ENCODE data around the gene CHPF.

The CHPF gene

DNA sequence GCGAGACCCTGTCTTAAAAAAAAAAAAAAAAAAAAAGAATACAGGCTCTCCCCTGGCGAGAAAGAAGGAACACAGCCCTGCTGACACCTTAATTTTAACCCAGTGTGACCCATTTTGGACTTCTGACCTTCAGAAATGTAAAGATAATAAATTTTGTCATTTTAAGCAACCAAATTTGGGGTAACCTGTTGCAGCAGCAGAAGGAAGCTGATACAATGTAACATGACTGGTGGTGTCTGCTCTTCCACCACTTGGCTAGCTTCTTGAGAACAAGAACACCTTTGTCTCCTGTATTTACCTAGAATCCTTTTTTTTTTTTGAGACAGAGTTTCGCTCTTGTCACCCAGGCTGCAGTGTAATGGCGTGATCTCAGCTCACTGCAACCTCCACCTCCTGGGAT is 47.5 kb upstream of the CHPF start:
- H3K4me3 ChIP-seq (replicated peaks; ENCODE audit: insufficient read depth, low read length): no peak overlapping the region
- H3K27ac ChIP-seq (replicated peaks): no peak overlapping the region
- no peaks in the 10 kb centered on the region for H3K27me3 ChIP-seq (ENCODE audit: insufficient read depth, poor library complexity, severe bottlenecking)
- TF ChIP-seq SPI1 (IDR thresholded peaks at IDR 0.05; ENCODE audit: borderline replicate concordance, low read depth): no peak
- TF ChIP-seq GABPA (IDR thresholded peaks at IDR 0.05; ENCODE audit: low read depth): no peak
- TF ChIP-seq, protein P1, sequence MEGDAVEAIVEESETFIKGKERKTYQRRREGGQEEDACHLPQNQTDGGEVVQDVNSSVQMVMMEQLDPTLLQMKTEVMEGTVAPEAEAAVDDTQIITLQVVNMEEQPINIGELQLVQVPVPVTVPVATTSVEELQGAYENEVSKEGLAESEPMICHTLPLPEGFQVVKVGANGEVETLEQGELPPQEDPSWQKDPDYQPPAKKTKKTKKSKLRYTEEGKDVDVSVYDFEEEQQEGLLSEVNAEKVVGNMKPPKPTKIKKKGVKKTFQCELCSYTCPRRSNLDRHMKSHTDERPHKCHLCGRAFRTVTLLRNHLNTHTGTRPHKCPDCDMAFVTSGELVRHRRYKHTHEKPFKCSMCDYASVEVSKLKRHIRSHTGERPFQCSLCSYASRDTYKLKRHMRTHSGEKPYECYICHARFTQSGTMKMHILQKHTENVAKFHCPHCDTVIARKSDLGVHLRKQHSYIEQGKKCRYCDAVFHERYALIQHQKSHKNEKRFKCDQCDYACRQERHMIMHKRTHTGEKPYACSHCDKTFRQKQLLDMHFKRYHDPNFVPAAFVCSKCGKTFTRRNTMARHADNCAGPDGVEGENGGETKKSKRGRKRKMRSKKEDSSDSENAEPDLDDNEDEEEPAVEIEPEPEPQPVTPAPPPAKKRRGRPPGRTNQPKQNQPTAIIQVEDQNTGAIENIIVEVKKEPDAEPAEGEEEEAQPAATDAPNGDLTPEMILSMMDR (IDR thresholded peaks at IDR 0.05; ENCODE audit: insufficient read depth, low read length): no peak
- TF ChIP-seq, protein P2, sequence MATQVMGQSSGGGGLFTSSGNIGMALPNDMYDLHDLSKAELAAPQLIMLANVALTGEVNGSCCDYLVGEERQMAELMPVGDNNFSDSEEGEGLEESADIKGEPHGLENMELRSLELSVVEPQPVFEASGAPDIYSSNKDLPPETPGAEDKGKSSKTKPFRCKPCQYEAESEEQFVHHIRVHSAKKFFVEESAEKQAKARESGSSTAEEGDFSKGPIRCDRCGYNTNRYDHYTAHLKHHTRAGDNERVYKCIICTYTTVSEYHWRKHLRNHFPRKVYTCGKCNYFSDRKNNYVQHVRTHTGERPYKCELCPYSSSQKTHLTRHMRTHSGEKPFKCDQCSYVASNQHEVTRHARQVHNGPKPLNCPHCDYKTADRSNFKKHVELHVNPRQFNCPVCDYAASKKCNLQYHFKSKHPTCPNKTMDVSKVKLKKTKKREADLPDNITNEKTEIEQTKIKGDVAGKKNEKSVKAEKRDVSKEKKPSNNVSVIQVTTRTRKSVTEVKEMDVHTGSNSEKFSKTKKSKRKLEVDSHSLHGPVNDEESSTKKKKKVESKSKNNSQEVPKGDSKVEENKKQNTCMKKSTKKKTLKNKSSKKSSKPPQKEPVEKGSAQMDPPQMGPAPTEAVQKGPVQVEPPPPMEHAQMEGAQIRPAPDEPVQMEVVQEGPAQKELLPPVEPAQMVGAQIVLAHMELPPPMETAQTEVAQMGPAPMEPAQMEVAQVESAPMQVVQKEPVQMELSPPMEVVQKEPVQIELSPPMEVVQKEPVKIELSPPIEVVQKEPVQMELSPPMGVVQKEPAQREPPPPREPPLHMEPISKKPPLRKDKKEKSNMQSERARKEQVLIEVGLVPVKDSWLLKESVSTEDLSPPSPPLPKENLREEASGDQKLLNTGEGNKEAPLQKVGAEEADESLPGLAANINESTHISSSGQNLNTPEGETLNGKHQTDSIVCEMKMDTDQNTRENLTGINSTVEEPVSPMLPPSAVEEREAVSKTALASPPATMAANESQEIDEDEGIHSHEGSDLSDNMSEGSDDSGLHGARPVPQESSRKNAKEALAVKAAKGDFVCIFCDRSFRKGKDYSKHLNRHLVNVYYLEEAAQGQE (IDR thresholded peaks at IDR 0.05; ENCODE audit: insufficient replicate concordance, low read depth): no peak
- DNase-seq (ENCODE audit: low read depth in 1 of 2, low spot score in 1 of 2): no peak

DNA sequence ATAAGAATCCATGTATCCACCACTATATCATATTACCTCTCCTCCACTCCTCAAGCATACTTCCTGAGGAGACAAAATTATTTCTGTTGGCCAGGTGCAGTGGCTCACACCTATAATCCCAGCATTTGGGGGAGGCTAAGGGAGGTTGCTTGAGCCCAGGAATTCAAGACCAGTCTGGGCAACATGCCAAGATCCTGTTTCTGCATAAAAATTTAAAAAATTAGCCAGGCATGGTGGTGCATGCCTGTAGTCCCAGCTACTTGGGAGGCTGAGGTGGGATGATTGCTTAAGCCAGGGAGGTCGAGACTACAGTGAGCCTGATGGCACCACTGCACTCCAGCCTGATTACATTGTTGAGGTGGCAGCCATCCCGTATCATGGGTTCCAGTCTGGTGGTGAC is 37.7 kb upstream of the CHPF start:
- H3K27me3 ChIP-seq (ENCODE audit: insufficient read depth, poor library complexity, severe bottlenecking): no peaks in the 10 kb centered on the region
- TF ChIP-seq GABPA (IDR thresholded peaks at IDR 0.05; ENCODE audit: low read depth): no peak
- TF ChIP-seq, protein P2 (IDR thresholded peaks at IDR 0.05; ENCODE audit: insufficient replicate concordance, low read depth): no peak
- TF ChIP-seq, protein P1 (IDR thresholded peaks at IDR 0.05; ENCODE audit: insufficient read depth, low read length): no peak
- no peak for TF ChIP-seq POLR2AphosphoS5 (IDR thresholded peaks at IDR 0.05; ENCODE audit: low read depth)
- TF ChIP-seq SPI1 (IDR thresholded peaks at IDR 0.05; ENCODE audit: borderline replicate concordance, low read depth): no peak
- no peak overlapping the region for H3K27ac ChIP-seq (replicated peaks)
- DNase-seq (ENCODE audit: low read depth in 1 of 2, low spot score in 1 of 2): no peak
- H3K4me3 ChIP-seq (replicated peaks; ENCODE audit: insufficient read depth, low read length): no peak overlapping the region

DNA sequence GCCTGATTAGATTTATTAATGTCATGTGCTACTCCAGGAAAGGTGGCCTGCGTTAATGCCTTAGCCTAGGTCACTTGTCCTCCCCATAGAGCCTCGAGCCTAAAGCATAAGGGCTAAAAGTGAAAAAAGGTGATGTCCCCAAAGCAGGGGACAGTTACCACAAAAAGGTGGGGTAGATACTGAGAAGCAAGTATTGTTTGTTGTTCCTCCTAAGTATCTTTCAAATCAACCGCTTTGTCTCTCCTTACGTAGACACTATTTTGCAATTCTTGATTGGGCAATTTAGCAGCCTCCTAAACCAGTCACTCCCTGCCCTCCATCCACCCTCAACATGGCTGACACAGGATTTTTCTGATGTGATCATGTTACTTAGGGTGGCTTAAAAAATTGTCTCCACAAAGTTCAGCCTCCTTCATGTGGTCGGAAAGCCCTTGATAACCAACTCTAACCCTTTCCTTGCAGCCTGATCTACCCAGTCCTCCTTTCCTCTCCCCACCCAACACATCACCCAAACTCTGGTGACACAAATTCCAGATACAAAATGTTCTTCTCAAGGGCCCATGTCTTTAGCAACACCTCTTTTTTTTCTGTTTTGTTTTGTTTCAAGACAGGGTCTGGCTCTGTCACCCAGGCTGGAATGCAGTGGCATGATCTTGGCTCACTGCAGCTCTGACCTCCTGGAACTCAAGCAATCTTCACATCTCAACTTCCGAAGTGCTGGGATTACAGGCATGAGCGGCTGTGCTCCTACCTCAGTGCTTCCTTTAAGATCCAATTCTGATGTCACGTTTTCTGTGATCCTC is 35.4 kb upstream of the CHPF start:
- DNase-seq (ENCODE audit: low read depth in 1 of 2, low spot score in 1 of 2): peak; percentile 80 to 98

More for the DNA sequence above, 35.4 kb upstream of the CHPF start:
- Histone ChIP-seq H3K4me3 (replicated peaks; ENCODE audit: insufficient read depth, low read length) (no peak overlapping the region), H3K27me3 (ENCODE audit: insufficient read depth, poor library complexity, severe bottlenecking) (no peaks in the 10 kb centered on the region), H3K27ac (replicated peaks) (peak overlapping the region; percentile 45)
- TF ChIP-seq, protein P1 (IDR thresholded peaks at IDR 0.05; ENCODE audit: insufficient read depth, low read length): no peak

Measured in HL-60 (cell line).